ENCODE measurements around the gene ASIC2.

DNA sequence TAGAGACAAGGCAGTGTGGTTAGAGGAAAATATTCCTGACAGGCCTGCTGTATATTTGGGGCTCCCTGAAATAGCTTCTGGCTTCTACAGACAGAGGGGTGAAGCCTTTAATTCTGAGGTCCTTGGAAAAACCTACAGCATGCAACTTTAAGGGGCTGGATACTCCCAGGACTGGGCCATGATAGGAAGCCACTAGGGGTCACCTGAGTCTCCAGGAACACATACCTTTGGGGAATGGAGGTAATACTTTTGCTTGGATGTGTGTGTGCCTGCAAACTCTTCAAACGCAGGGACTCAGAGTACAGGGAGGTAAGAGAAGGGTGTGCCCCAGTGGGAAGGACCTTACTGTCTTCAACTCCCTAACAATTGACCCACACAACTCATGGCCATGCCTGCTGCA, 4.1 kb downstream of the ASIC2 start:
- TF ChIP-seq, protein P1, sequence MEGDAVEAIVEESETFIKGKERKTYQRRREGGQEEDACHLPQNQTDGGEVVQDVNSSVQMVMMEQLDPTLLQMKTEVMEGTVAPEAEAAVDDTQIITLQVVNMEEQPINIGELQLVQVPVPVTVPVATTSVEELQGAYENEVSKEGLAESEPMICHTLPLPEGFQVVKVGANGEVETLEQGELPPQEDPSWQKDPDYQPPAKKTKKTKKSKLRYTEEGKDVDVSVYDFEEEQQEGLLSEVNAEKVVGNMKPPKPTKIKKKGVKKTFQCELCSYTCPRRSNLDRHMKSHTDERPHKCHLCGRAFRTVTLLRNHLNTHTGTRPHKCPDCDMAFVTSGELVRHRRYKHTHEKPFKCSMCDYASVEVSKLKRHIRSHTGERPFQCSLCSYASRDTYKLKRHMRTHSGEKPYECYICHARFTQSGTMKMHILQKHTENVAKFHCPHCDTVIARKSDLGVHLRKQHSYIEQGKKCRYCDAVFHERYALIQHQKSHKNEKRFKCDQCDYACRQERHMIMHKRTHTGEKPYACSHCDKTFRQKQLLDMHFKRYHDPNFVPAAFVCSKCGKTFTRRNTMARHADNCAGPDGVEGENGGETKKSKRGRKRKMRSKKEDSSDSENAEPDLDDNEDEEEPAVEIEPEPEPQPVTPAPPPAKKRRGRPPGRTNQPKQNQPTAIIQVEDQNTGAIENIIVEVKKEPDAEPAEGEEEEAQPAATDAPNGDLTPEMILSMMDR (tag by site-specific recombination; IDR thresholded peaks at IDR 0.05) = no peak
- TF ChIP-seq, protein P2, sequence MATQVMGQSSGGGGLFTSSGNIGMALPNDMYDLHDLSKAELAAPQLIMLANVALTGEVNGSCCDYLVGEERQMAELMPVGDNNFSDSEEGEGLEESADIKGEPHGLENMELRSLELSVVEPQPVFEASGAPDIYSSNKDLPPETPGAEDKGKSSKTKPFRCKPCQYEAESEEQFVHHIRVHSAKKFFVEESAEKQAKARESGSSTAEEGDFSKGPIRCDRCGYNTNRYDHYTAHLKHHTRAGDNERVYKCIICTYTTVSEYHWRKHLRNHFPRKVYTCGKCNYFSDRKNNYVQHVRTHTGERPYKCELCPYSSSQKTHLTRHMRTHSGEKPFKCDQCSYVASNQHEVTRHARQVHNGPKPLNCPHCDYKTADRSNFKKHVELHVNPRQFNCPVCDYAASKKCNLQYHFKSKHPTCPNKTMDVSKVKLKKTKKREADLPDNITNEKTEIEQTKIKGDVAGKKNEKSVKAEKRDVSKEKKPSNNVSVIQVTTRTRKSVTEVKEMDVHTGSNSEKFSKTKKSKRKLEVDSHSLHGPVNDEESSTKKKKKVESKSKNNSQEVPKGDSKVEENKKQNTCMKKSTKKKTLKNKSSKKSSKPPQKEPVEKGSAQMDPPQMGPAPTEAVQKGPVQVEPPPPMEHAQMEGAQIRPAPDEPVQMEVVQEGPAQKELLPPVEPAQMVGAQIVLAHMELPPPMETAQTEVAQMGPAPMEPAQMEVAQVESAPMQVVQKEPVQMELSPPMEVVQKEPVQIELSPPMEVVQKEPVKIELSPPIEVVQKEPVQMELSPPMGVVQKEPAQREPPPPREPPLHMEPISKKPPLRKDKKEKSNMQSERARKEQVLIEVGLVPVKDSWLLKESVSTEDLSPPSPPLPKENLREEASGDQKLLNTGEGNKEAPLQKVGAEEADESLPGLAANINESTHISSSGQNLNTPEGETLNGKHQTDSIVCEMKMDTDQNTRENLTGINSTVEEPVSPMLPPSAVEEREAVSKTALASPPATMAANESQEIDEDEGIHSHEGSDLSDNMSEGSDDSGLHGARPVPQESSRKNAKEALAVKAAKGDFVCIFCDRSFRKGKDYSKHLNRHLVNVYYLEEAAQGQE (tag by site-specific recombination; IDR thresholded peaks at IDR 0.05) = no peak
- TF ChIP-seq ZFP41 (tag by site-specific recombination; IDR thresholded peaks at IDR 0.05; ENCODE audit: borderline replicate concordance) (no peak), ZNF24 (tag by site-specific recombination; IDR thresholded peaks at IDR 0.05) (no peak), PRDM1 (tag by site-specific recombination; IDR thresholded peaks at IDR 0.05) (no peak), ZNF274 (IDR thresholded peaks at IDR 0.05; ENCODE audit: low read length) (no peak), ZNF274 (tag by site-specific recombination; IDR thresholded peaks at IDR 0.05; ENCODE audit: borderline replicate concordance) (no peak)
- TF ChIP-seq, protein P3, sequence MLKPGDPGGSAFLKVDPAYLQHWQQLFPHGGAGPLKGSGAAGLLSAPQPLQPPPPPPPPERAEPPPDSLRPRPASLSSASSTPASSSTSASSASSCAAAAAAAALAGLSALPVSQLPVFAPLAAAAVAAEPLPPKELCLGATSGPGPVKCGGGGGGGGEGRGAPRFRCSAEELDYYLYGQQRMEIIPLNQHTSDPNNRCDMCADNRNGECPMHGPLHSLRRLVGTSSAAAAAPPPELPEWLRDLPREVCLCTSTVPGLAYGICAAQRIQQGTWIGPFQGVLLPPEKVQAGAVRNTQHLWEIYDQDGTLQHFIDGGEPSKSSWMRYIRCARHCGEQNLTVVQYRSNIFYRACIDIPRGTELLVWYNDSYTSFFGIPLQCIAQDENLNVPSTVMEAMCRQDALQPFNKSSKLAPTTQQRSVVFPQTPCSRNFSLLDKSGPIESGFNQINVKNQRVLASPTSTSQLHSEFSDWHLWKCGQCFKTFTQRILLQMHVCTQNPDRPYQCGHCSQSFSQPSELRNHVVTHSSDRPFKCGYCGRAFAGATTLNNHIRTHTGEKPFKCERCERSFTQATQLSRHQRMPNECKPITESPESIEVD (tag by site-specific recombination; IDR thresholded peaks at IDR 0.05) = no peak
- TF ChIP-seq, protein P4, sequence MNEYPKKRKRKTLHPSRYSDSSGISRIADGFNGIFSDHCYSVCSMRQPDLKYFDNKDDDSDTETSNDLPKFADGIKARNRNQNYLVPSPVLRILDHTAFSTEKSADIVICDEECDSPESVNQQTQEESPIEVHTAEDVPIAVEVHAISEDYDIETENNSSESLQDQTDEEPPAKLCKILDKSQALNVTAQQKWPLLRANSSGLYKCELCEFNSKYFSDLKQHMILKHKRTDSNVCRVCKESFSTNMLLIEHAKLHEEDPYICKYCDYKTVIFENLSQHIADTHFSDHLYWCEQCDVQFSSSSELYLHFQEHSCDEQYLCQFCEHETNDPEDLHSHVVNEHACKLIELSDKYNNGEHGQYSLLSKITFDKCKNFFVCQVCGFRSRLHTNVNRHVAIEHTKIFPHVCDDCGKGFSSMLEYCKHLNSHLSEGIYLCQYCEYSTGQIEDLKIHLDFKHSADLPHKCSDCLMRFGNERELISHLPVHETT (tag by site-specific recombination; IDR thresholded peaks at IDR 0.05) = no peak
- TF ChIP-seq, protein P5, sequence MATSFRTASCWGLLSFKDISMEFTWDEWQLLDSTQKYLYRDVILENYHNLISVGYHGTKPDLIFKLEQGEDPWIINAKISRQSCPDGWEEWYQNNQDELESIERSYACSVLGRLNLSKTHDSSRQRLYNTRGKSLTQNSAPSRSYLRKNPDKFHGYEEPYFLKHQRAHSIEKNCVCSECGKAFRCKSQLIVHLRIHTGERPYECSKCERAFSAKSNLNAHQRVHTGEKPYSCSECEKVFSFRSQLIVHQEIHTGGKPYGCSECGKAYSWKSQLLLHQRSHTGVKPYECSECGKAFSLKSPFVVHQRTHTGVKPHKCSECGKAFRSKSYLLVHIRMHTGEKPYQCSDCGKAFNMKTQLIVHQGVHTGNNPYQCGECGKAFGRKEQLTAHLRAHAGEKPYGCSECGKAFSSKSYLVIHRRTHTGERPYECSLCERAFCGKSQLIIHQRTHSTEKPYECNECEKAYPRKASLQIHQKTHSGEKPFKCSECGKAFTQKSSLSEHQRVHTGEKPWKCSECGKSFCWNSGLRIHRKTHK (tag by site-specific recombination; IDR thresholded peaks at IDR 0.05) = no peak
